Stimulated activated CD4-positive, alpha-beta T cell treated with anti-CD3 and anti-CD28 coated beads, TNF-alpha, amount 100 ng/mL, for 48 hours (primary cell): ENCODE results near the gene PPIP5K2.

ENCODE experiments used
- DNase-seq, 3 donors: peaks; one replicate each; pipeline ENCODE4 v3.0.0-alpha.2; 2020; ENCODE audit warnings: low read depth in 3 of 3

Gene PPIP5K2

DNA sequence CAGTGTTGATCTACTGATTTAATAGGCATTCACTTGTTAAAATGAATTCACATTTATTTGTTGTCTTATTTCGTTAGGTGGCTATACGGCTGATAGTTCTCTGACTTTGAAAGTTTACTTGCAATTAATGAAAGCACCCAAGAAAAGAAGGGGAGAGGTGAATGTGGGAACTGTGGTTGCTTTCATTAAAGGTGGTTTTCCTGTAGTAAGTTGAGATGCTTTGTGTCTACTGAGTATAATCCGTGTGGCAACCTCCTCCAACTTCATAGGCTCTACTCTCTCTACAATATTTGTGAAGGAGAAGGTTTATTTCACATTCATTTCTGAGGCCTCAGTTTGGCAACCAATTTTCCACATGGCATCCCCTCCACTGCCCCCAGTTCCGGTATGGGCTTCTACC lies 125.7 kb downstream of the PPIP5K2 start:
- DNase-seq, result no peak

DNA sequence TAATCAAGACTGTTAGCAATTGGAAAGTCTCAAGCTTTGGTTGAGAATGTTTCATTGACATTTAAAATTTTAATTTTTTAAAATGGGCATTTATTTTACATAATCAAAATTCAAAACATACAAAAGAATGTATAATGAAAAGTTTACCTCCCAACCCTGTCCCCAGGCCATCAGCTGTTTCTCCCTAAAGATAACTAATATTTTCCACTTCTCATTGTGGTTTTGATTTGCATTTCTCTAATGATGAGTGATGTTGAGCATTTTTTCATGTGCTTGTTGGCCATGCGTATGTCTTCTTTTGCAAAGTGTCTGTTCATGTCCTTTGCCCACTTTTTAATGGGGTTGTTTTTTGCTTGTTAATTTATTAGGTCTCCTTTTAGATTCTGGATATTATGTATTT lies 127.0 kb downstream of the PPIP5K2 start:
- no peak for DNase-seq

- no peak for DNase-seq
Observed at GRCh38 chr5:103249068-103249467, 129.0 kb downstream of the PPIP5K2 start.

DNA sequence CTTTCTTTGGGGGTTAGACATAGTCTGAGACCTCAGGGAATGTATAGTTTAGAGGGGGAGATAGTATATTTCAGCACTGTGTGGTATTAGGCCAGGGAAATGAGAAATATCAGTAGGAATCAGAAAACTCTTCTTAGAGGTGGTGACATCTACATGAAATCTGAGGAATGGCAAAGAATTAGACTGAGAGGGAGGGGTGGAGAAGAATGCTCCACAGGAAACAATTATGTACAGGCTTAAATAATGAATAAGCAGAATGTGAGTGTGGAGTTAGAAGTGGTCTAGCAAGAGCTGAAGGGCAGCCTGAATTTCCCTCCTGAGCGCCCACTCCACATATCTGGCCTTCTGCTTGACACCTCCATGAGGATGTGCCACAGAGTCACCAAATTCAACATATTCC lies 134.8 kb downstream of the PPIP5K2 start:
- no peak for DNase-seq

GRCh38 chr5:103255691-103256090 lies 135.6 kb downstream of the PPIP5K2 start:
- DNase-seq, result no peak

- no peak for DNase-seq
Observed at GRCh38 chr5:103256178-103256577, 136.1 kb downstream of the PPIP5K2 start.

DNA sequence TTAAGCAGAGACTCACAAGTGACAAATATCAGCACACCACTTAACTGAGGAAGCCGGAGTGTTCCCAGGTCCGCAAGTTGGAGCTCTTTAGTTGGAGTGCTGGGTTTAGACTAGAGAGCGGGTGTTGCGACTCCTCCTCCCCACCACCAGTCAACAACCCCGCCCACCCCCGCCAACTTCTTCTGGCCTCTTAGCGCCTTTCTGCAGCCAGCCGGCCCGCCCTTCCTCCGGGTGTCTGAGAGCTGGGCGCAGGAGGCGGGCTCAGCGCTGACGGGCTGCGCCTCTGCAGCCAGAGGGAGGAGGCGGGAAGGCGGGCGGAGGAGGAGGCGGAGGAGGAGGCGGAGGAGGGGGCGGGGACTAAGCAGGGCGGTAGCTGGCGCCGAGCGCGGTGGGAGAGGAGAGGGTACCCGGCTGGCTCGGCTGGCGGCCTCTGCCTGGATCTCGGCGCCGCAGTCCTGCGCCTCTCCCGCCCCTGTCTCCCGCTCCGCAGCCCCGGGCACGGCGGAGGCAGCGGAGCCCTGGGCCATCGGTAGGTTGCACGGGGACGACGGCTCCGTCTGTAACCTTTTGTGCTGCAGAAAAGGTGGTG lies 138.4 kb downstream of the PPIP5K2 start, which contains the start of gene MACIR:
MACIR (plus strand) TSS at position 396 of the 589 bp plus-strand sequence. CDS start 17,157 bp downstream, outside the sequence.
- peak; percentile 77 to 86 (median 83) for DNase-seq

- DNase-seq, result peak; percentile 14 to 45 (median 27)
Observed at GRCh38 chr5:103258957-103259704, 139.0 kb downstream of the PPIP5K2 start.

DNA sequence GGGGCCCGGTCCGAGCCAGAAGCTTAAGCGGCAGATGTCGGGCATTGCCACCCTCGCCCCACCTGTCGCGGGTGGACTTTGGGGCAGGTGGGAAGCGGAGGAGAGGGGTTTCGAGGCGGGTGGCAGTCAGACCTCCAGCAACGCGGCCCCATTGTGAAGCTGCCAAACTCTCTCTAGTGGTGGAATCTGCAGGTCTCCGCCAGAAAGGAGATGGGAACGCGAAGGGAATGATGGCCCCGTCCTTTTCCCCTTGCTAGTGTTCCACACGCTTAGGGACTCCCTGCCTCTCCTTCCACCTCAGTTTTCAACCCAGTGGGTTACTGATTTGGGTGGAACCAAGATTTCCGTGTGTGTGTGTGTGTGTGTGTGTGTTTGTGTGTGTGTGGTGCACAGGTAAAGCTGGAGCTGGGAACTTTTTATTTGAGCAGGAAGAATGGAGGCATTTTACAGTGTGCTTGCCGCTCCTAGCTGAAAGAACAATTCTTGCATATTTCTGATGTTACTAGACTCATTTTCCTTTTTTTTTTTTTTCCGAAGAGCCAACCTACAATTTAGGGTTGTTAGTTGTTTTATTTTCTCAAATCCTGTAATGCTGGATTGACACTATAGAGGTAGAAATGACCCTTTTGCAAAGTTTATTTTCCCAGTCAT lies 139.7 kb downstream of the PPIP5K2 start:
- DNase-seq, result peak in 1 of 3 donors; percentile 0

GRCh38 chr5:103260951-103261350 lies 140.8 kb downstream of the PPIP5K2 start:
- DNase-seq, result no peak
